Ovary (tissue), 9 donors: ENCODE data around the gene RHOJ. TPM values are rescaled to one million over a fixed set of nuclear protein-coding genes. Genes with fewer than 3 reads are reported as not detected.

Source experiments
- DNase-seq, 5 donors: peaks; one replicate each; pipeline ENCODE4 v3.0.0-alpha.2; 2019 to 2020
- H3K27ac ChIP-seq, 2 donors: fragments of 200-600 bp; one replicate each; pipeline versions ENCODE4 v1.5.1 to v1.8.0; 2019 to 2022
- H3K27me3 ChIP-seq: fragments of 200-600 bp; one replicate; pipeline ENCODE4 v1.8.0; 2022
- H3K36me3 ChIP-seq: fragments of 200-600 bp; sonication (generic); one replicate; pipeline ENCODE4 v1.5.1; 2019
- H3K4me1 ChIP-seq: one replicate; pipeline ENCODE4 v1.8.1; 2013; ENCODE audit warnings: mild to moderate bottlenecking, moderate library complexity; ENCODE audit not compliant: insufficient read depth
- H3K4me3 ChIP-seq: fragments of 200-600 bp; sonication (generic); one replicate; pipeline ENCODE4 v1.5.1; 2017
- H3K9me3 ChIP-seq, 2 donors: fragments of 200-600 bp in 1 of 2; sonication (generic) in 1 of 2; one replicate each; pipeline versions ENCODE4 v1.5.1 to v1.8.1; 2013 to 2019; ENCODE audit warnings: mild to moderate bottlenecking in 1 of 2, moderate library complexity in 1 of 2
- CTCF ChIP-seq, 3 donors: fragments of 450-650 bp in 2 of 3; fragments of 200-600 bp in 1 of 3; IDR thresholded peaks; one replicate each; pipeline versions ENCODE4 v1.5.1 to v1.8.0; 2016 to 2022; ENCODE audit warnings: antibody characterized with exemption in 3 of 3, mild to moderate bottlenecking in 1 of 3
- EP300 ChIP-seq: sonication (generic); formaldehyde crosslinking; IDR thresholded peaks from one replicate; pipeline ENCODE4 v1.6.1; 2017; ENCODE audit warnings: antibody characterized with exemption
- POLR2A ChIP-seq: fragments of 450-650 bp; IDR thresholded peaks from one replicate; pipeline ENCODE4 v1.6.1; 2017; ENCODE audit warnings: antibody characterized with exemption, mild to moderate bottlenecking, moderate library complexity
- WGBS, 3 donors: extraction: QIAGEN DNeasy Blood & Tissue Kit in 1 of 3; methylation state at CpG; one replicate each; pipeline versions ENCODE4 v1.1.5 to v1.1.7; 2013 to 2017; 5-methylcytosine and 5-hydroxymethylcytosine counted together
- intact Hi-C, 4 donors: fragments of 100-400 bp; cut with DNase I; formaldehyde crosslinking; loops; one replicate each; pipeline versions ENCODE4 v1.11.0 to v1.15.1; 2022 to 2023
- polyA plus RNA-seq, 2 donors: library from polyadenylated mRNA; stranded (reverse); fragments of 200-250 nt in 1 of 2; fragments of 350-450 nt in 1 of 2; fragmentation: Illumina TruSeq in 1 of 2; extraction: RNeasy Lipid Tissue Mini Kit (QIAGEN cat#74804) in 1 of 2; gene quantifications; one replicate each; pipeline ENCODE4 v1.2.3, GENCODE V29; 2013 to 2014
- total RNA-seq, 7 donors: library from RNA; depleted of rRNA in 2 of 7; stranded (reverse); fragments of >200 nt in 2 of 7; fragmentation: NEBNext Ultra II Directional in 3 of 7; extraction: Animal tissue kit (Norgen Biotek cat#: 25700) in 3 of 7; gene quantifications; one replicate each; pipeline versions ENCODE4 v1.1.0 to v1.2.4, GENCODE V29; 2016 to 2023
- donor health status: DM: no; HTN: no; CAD: no; lungs with moderate emphysema.
- donor health status: DM: no; HTN: no; CAD: no.
- donor health status: Bipolar disorder and iron deficiency.
- donor health status: DM: yes; HTN: yes; CAD: no.
- donor health status: DM: no; HTN: no; CAD: no.
- donor health status: DM: yes; HTN: yes; CAD: no.

RHOJ gene
- total and polyA plus RNA-seq, 9 donors: 4.9 to 32.9 (median 16.1) TPM

- Histone ChIP-seq H3K36me3 (no peaks in the 10 kb centered on the region), H3K4me1 (no peaks in the 10 kb centered on the region), H3K4me3 (no peak overlapping the region), H3K27me3 (no peaks in the 10 kb centered on the region), H3K9me3 (peaks cover 0 to 3% of the 10 kb centered on the region in 2 donors), H3K27ac (no peak overlapping the region)
- intact Hi-C loops: no loop called here
- DNase-seq: no peak
- no peak for TF ChIP-seq POLR2A
- TF ChIP-seq CTCF (IDR thresholded peaks at IDR 0.05): no peak
- no peak for TF ChIP-seq EP300
- 4 to 31% (median 14%) methylated on average over 1 of the region's 1 CpG for WGBS, 3 donors
These were observed 17.8 kb upstream of the RHOJ start for GRCh38 chr14:63186453-63186852.

DNA sequence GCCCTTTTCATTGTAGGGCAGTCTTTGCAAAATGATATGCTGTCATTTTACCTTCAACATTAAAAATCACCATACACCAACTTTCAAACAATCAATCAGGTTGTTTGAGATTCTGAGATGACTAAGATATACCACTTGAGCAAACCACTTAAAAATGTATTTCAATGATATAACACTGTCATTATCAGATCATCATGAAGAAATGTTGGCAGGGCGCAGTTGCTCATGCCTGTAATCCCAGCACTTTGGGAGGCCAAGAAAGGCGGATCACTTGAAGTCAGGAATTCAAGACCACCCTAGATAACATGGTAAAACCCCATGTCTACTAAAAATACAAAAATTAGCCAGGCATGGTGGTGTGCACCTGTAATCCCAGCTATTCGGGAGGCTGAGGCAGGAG is 13.0 kb upstream of the RHOJ start:
- WGBS, 3 donors: 93 to 97% (median 96%) methylated on average over 3 of the region's 3 CpGs
- no peak overlapping the region for H3K27ac ChIP-seq
- H3K27me3 ChIP-seq: no peaks in the 10 kb centered on the region
- no peaks in the 10 kb centered on the region for H3K4me1 ChIP-seq
- H3K36me3 ChIP-seq: no peaks in the 10 kb centered on the region
- H3K4me3 ChIP-seq: no peak overlapping the region
- intact Hi-C loops: no loop called here
- TF ChIP-seq POLR2A (no peak), EP300 (no peak), CTCF (IDR thresholded peaks at IDR 0.05) (no peak)
- DNase-seq: no peak
- H3K9me3 ChIP-seq: no peaks in the 10 kb centered on the region

DNA sequence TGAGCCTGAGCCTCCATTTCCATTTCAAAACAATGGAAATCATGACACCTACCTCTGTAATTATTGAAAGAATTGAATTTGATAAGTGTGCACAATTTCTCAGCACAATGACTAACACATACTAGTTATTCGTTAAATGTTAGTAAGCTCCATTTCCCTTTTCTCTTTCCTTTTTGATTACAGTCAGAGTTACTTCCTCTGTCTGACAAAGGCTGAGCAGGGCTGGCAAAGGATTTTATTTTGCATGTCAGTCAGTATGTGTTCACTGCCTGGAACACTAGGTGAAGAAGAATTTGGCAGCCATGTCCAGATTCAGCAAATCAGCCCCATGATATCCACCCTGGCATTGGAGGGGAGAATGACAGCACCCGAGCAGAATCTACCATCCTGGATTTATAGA is 12.2 kb upstream of the RHOJ start:
- 48 to 67% (median 53%) methylated on average over 2 of the region's 2 CpGs for WGBS, 3 donors
- H3K27ac ChIP-seq: no peak overlapping the region
- H3K27me3 ChIP-seq: no peaks in the 10 kb centered on the region
- H3K4me3 ChIP-seq: no peak overlapping the region
- TF ChIP-seq POLR2A (no peak), CTCF (IDR thresholded peaks at IDR 0.05) (no peak), EP300 (no peak)
- intact Hi-C loops: no loop called here
- no peak for DNase-seq
- H3K36me3 ChIP-seq: no peaks in the 10 kb centered on the region
- no peaks in the 10 kb centered on the region for H3K4me1 ChIP-seq
- no peaks in the 10 kb centered on the region for H3K9me3 ChIP-seq

- H3K4me1 ChIP-seq: no peaks in the 10 kb centered on the region
- H3K9me3 ChIP-seq: no peaks in the 10 kb centered on the region
- H3K27me3 ChIP-seq: no peaks in the 10 kb centered on the region
- intact Hi-C loops: no loop called here
- H3K27ac ChIP-seq: no peak overlapping the region
- no peak for DNase-seq
- no peaks in the 10 kb centered on the region for H3K36me3 ChIP-seq
- TF ChIP-seq EP300: no peak
- no peak for TF ChIP-seq CTCF (IDR thresholded peaks at IDR 0.05)
- TF ChIP-seq POLR2A: no peak
- no peak overlapping the region for H3K4me3 ChIP-seq
- WGBS, 3 donors: 97 to 99% (median 98%) methylated on average over 2 of the region's 2 CpGs
These were observed 11.0 kb upstream of the RHOJ start for GRCh38 chr14:63193236-63193635.
